NCI-H146 treated with DMSO at 0.1 percent for 48 hours (cell line): ENCODE data around the gene CYP1A2.

Experiments used
- DNase-seq: peaks from one replicate; lab custom pipeline; 2025; ENCODE audit not compliant: unreplicated experiment; lab: John Stamatoyannopoulos, UW

CYP1A2 gene

DNA sequence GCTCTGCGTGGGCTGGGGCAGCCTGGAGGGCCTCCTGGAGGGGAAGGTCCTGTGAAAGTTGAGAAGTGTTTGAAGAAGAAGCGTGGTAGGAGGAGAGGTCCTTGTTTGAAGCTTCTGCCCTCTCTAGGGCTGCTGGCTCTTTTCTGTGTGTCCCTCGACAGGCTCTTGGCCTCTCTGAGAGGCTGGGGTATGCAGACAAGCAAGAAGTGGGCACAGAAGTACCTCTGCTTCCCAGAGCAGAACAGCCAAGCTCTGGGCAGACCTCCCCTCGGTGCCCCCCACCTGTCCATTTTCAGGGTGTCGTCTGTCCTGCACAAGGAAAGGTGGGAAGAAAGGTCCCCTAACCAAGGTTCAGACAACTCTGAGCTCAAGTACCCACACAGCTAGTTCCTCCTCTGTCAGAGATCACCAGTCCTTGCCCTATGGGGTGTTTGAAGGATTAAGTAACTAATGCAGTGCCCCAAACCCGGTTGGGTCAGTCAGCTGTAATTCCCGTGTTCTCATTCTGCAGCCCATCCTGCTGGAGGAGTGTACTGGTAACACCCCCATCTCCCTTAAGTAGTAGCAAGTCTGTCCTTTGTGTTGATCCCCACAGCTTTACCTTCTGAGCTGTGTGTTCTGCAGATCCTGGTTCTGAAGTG is 39.5 kb downstream of the CYP1A2 start:
- DNase-seq = no peak

DNA sequence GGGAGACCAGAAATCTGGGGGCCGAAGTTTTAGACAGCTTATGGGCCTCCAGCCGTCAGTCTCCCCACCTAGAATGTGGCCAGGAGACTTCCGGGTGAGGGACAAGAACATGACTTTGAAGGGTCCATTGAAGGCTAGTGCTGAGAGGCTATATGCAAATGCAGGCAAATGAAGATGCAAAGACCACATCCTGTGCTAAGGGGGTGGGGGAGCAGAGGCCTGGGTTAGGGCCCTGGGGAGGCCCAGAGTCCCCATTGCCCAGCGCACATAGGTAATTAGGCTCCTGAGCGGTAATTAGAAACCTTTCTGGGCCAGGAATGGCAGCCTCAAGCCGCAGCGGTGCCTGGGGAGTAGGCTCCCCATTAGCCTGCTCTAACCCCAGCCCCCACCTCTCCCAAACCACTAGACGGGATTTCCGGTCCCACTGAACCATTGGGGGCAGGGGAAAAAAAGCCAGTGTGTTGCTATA is 40.1 kb downstream of the CYP1A2 start:
- no peak for DNase-seq

DNA sequence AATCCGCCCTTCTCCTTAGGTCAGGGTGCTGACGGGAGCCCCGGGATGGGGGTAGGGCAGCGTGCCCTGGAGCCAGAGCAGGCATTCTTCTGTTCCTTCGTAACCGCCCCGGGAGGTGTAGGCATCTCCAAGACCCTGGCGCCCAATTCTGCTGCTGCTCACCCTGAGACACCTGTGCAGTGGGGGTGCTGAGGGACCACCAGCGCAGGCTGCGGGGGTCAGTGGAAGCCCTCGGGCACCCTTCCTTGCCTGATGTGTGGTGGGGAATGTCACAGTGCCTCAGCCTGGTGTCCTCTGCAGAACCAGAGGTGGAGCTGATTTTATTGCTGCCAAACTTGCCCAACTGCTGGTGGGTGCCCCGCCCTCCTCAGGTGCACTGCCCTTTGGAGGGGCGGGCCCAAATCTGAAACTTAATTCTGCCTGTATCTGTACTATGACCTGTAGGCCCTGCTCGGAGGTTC is 40.6 kb downstream of the CYP1A2 start:
- no peak for DNase-seq

DNA sequence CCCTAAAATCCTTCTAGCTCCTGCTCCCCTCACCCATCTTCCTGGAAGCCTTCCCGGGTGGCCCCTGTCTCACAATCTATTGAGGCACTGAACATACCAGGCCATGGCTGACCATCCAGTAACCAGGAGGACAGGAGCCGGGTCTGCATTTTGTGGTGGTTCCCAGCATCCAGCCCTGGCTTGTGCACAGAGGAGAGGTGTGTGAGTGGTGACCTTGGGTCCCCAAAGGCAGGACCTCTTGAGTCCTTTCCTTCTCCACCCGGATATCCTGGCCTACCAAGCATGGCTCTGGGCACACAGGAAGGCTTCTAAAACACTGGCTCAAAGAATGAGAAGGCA is 41.1 kb downstream of the CYP1A2 start:
- DNase-seq = no peak

DNA sequence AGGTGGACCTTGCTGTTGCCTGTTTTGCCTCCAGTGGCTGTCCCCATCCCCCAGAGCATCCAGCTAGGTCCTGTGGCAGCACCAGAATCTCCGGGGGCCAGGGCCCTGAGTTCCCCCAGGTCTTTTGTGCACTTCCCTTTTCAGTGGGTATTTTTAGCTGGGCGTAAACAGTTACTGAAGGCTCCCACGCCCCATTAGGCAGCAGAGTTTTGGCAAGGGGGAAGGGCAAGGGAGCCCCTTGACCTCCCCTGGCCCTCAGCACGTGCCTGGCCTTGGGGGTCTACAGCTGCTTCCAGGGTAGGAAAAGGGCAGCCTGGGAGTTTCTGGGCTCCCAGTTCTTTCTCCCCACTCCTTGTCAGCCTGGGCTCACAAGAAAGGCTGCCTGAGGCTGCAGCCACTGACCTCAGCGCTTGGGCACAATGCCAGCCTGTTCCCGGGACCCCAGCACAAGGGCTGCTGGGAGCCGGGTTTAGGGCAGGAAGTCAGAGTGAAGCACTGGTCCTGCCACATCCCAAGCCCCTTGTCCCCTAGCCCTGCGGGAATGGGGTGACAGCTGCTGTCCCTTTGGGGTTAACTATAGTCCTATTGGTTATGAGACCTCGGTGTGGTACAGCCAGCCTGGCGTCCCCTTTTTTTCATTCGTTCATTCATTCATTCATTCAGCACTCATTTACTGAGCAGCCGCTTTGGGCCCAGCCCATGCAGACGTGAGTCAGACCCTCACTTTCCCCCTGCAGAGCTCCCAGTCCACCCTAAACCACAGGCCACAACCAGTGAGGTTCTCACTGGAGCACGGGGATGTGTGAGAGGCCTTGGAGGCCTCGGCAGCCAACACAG is 41.7 kb downstream of the CYP1A2 start:
- no peak for DNase-seq

DNA sequence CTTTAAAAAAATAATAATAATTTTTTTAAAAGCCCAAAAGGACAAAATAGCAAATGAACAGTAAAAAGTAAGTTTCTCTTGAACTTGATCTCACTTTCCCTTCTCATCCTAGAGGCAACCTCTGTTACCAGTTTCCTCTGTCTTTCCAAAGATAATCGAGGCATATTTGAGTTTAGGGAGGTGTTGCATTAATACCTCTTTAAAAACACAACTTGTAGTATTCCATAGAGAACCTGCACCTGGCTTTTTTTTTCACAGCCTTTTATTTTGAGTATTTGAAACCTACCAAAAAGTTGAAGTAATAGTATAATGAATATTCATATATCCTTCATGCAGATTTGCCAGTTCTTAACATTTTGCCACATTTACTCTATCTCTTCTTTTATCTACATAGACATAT is 42.4 kb downstream of the CYP1A2 start:
- DNase-seq = no peak

DNA sequence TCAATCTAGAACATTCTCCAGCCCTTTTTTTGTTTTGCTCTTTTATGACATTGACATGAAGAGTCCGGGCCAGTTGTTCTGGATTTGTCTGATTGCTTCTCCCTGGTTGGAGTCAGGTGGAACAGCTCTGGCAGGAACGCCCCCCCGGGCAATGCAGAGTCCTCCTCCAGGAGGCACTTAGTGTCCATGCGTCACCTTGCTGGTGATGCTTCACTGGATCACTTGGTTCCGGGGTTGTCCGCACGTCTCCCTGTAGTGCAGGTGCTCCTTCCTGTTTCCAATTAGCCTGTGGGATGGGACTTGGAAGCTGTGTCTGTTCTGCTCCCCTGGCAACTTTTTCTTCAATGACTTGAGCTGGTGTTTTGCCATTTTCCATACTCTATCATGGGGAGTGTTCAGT is 43.0 kb downstream of the CYP1A2 start:
- DNase-seq = no peak

DNA sequence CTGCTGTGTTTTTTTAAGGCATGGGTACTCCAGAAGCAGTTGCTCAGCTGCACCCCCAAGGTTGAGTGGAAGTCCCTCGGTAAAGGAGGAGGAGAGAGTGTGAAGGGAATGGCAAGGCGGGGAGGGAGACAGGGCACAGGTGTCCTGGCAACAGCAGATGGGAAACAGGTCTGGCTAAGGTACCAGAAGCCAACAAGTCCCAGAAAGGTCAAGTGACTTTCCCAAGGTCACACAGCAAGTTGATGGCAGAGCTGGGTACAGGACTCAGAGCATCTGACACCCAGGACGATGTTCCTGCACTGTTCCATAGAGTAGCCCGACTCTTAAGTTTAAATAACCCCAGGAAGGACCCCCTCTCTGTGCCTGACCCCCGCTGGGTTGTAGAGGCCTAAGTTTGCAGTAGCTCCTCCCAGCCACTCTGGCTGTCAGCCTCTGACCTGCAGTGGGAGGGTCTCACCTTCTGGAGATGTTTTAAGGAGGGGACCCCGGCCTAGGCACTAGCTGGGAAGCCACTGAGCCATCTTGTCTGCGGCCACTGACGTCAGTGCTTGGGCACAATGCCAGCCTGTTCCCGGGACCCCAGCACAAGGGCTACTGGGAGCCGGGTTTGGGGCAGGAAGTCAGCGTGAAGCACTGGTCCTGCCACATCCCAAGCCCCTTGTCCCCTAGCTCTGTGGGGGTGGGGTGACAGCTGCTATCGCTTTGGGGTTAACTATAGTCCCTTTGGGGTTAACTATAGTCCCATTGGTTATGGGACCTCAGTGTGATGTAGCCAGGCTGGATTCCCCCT is 43.8 kb downstream of the CYP1A2 start:
- no peak for DNase-seq

DNA sequence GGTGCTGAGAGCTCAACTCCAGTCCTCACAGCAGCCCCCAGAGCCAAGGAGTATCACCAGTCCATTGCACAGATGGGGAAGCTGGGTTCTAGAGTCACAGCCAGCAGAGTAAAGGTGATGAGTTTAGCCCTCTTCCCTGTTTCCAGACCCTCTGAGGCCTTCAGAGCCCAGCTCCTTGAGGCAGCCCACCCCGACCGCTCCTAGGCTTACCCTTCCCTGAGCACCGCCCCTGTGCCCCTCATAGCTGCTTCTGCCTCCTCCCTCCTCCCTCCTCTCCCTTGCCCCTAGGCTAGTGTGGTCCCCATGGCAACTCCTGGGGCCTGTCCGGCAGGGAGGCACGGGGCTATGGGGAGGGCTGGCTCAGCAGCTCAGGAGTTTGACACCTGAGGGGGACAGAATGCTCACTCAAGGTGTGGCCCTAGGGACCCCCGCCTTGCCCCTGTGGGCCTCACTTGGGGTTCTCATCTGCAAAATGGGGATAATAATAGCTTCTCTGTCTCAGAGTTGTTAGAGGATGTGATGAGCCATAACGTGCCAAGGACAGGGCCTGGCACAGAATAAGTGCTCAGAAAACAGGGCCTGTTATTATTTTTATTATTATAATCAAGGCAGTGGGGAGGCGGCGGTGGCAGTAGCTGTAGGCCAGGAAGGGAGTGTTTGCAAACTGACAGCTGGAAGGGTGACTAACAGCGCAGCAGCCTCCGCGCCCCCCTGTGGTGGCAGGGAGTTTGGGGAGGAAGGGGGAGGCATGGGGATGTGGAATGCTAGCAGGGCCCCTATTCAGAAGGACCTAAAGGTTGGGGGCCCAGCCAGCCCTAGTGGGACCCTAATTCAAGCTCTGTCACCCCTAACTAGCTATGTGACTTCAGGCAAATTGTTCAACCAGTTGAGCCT is 44.7 kb downstream of the CYP1A2 start:
- no peak for DNase-seq

DNA sequence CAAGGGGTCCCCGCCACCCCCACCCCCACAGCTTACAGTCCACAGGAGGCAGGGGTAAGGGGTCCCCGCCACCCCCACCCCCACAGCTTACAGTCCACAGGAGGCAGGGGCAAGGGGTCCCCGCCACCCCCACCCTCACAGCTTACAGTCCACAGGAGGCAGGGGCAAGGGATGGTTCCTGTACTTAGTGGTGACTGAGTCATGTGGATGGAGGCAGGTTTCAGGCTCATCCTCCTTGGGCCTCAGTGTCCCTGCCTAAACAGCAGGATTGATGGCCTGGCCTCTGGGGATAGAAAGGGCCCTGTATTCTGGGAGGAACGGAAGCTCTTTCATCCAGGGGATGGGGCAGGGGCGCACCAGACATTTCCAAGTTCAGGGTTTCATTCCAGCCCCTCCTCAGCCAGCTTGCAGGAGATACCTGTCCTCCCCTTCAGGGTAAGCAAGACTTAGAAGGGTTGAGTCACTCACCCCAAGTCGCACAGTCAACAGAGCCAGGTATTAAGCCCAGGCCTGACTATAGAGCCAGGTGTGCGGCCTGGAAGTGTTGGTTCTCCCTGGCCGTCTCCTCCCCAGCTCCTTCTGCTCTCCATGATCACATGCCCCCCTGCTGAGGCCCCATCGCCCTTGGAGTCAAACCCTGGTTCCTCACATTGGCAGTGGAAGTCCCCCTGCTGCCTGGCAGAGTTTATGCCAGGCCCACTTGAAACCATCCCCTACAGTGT is 45.8 kb downstream of the CYP1A2 start:
- no peak for DNase-seq

DNA sequence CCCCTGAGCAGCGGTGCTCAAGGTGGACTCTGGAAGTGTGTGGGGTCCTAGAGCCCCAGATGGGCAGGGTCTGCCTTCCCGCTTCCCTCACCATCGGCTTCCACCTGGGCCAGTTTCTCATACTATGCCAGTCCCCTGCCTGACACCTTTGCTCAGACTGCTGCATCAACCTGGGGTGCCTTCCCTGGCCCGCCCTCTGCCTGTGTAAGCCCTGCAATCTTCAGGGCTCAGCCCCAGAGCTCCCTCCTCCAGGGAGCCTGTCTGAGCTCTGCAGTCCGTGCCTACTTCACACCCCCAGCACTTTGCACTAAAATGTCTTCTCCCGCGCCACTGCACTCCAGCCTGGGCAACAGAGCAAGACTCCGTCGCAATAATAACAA is 46.3 kb downstream of the CYP1A2 start:
- DNase-seq = no peak

DNA sequence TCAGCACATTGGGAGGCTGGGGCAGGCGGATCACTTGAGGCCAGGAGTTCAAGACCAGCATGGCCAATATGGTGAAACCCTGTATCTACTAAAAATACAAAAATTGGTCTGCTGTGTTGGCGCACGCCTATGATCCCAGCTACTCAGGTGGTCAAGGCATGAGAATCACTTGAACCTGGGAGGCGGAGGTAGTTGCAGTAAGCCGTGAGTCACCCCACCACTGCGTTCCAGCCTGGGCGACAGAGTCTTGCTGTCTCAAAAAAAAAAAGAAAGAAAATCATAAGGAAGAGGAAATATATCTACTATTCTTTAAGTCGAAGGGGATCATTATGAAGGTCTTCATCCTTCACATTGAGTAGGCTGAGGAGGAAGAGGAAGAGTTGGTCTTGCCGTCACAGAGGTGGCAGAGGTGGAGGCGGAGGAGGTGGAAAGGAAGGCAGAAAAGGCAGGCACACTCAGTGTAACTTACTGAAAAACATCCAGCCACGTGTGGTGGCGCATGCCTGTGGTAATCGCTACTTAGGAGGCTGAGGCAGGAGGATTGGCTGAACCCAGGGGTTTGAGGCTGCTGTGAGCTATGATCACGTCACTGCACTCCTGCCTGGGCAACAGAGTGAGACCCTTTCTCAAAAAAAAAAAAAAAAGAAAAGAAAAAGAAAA is 47.5 kb downstream of the CYP1A2 start:
- DNase-seq = no peak

DNA sequence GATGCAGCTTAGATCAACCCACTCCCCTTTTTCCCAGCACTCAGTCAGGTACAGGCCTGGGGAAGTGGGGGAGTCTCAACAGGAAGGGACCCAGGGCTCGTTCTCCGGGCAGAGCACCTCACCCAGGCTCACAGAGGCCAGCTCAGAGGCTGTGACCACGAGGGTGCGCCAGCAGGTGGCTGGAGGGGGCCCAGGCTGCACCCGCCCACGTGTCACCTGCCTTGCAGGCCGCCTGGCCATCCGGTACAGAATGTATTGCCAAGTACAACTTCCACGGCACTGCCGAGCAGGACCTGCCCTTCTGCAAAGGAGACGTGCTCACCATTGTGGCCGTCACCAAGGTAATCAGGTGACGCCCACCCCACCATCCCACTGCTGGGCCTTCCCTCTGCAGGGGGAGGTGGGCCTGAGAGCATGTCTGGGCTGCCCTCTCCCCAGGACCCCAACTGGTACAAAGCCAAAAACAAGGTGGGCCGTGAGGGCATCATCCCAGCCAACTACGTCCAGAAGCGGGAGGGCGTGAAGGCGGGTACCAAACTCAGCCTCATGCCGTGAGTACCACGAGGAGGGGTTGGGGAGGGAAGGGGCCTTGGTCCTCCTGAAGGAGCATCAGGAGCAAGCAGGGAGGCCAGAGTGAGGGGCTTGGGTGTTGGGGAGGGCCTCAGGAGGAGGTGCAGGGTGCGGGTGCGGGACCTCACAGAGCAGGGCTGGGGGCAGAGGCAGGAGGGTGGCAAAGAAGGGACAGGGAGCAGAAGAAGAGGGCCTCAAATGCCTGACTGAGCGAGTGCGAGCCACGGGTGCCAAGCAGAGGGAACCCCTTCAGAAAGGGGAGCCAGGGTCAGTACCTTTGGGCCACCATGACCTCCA is 50.0 kb downstream of the CYP1A2 start:
- DNase-seq = no peak

DNA sequence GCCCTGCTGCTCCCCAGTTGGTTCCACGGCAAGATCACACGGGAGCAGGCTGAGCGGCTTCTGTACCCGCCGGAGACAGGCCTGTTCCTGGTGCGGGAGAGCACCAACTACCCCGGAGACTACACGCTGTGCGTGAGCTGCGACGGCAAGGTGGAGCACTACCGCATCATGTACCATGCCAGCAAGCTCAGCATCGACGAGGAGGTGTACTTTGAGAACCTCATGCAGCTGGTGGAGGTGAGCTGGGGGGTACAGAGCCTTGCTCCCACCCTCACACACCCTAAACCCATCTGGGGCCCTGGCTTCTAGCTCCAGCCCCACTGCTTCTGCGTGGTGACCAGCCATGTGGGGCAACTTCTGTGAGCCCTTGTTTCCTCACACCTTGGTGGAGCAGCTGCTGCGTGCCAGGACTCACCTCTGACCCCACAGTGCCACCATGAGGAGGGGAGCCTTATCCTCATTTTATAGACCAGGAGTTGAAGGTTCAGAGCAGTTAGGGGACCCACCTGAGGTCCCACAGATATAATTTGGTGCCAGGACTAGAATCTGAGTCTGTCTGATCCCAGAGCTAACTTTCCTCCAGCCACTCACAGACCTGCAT is 50.7 kb downstream of the CYP1A2 start:
- DNase-seq = no peak

DNA sequence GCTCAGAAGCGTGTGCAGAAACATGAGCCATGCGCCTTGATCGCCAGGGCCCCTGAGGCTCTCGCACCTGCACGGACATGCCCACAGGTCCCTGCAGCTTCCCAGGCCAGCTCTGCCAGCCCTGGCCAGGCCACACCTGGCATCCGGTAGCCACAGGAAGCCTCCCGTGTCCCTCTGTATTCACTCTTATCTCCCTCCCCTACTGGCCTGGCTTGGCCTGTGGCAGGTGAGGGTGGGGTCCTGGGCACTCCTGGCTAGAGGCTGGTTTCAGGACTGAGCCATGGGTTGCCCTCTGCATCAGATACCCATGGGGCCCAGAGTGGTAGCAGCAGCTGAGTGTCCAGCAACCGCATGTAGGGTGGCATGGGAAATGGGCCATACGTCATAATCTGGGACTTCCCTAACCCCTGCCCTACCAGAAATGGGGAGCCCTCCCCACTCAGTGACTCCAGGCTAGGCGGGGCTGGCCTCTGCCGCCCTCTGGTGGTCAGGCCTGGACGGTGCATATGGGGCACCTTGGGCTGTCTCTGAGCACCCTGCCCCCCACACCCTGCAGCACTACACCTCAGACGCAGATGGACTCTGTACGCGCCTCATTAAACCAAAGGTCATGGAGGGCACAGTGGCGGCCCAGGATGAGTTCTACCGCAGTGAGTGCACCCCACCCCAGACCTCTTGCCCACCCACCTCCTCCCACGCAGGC is 51.4 kb downstream of the CYP1A2 start:
- peak; percentile 48 for DNase-seq

DNA sequence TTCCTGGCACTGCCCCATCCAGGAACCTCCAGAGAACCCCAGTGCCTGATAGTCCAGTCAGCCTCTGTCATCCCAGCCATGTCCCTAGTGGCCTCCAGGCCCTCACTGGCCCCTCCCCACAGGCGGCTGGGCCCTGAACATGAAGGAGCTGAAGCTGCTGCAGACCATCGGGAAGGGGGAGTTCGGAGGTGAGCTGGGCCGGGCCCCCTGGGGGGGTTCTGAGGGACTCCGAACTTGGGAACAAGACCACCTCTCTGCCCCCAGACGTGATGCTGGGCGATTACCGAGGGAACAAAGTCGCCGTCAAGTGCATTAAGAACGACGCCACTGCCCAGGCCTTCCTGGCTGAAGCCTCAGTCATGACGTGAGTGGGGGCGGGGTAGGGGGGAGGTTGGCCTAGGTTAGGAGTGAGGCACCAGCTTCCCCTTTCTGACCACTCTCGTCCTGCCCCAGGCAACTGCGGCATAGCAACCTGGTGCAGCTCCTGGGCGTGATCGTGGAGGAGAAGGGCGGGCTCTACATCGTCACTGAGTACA is 52.0 kb downstream of the CYP1A2 start:
- no peak for DNase-seq

DNA sequence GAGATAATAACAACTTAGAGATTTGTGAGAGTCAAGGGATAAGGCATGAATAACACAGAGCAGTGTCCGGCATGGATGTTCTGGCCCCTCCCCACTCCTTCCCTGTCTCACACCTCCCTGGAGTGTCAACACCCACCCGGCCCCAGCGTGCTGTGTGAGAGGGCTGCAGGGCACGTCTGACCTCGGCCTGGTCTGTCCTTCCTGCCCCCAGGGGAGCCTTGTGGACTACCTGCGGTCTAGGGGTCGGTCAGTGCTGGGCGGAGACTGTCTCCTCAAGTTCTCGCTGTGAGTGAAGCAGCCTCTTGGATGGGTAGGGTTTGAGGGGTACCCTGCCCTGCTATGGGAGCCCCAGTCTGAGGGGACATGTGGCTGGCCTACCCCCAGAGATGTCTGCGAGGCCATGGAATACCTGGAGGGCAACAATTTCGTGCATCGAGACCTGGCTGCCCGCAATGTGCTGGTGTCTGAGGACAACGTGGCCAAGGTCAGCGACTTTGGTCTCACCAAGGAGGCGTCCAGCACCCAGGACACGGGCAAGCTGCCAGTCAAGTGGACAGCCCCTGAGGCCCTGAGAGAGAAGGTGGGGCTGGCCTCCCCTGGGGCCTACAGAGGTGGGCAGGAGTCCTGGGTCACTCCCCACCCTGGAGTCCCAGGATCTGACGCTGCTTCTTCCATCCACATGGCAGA is 52.8 kb downstream of the CYP1A2 start:
- DNase-seq = no peak
